GM21717 (cell line): Measurements from ENCODE around the gene HAGH.

ENCODE experiments used
- ATAC-seq: cut with Tn5 transposase; IDR thresholded peaks from one replicate; pipeline ENCODE4 v1.9.1; 2021; ENCODE audit warnings: mild to moderate bottlenecking, moderate library complexity; ENCODE audit not compliant: unreplicated experiment

The HAGH gene

GRCh38 chr16:1765826-1766225 is 60.8 kb downstream of the HAGH start:
- no peak for ATAC-seq

- ATAC-seq, result no peak
Observed at GRCh38 chr16:1764971-1765370, 61.7 kb downstream of the HAGH start.

- ATAC-seq, result no peak
Observed at GRCh38 chr16:1763521-1764511, 62.8 kb downstream of the HAGH start.

- no peak for ATAC-seq
Observed at GRCh38 chr16:1762879-1763520, 63.6 kb downstream of the HAGH start.

- no peak for ATAC-seq
Observed at GRCh38 chr16:1762196-1762878, 64.3 kb downstream of the HAGH start.

DNA sequence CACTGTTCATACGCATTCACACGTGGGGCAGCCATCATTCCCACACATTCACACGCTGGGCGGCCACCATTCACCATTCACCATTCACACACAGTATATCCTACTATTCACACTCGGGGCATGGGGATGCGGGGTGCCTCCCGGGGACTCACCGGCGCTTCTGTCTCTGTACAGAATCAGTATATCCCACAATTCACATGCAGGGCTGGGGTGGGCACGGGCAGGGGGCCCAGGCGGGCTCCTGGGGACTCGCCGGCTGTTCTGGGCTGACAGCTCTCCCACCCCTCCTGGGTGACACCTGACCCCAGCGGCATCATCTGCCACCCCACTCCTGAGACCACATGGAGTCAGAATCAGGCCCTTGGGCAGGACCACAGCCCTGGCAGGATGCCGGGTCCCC is 64.9 kb downstream of the HAGH start:
- no peak for ATAC-seq

- no peak for ATAC-seq
Observed at GRCh38 chr16:1760911-1761310, 65.7 kb downstream of the HAGH start.

- no peak for ATAC-seq
Observed at GRCh38 chr16:1759511-1759910, 67.1 kb downstream of the HAGH start.

- ATAC-seq, result no peak
Observed at GRCh38 chr16:1758923-1759322, 67.7 kb downstream of the HAGH start.

GRCh38 chr16:1757714-1758461 is 68.7 kb downstream of the HAGH start:
- no peak for ATAC-seq
